Activated naive CD8-positive, alpha-beta T cell treated with anti-CD3 and anti-CD28 coated beads, Interleukin-2, amount 50 U/mL, for 16 hours (primary cell): ENCODE data around the gene TMEM260.

Experiments used
- DNase-seq: peaks from one replicate; pipeline ENCODE4 v3.0.0-alpha.2; 2020; ENCODE audit warnings: low read depth, low spot score

TMEM260 gene

DNA sequence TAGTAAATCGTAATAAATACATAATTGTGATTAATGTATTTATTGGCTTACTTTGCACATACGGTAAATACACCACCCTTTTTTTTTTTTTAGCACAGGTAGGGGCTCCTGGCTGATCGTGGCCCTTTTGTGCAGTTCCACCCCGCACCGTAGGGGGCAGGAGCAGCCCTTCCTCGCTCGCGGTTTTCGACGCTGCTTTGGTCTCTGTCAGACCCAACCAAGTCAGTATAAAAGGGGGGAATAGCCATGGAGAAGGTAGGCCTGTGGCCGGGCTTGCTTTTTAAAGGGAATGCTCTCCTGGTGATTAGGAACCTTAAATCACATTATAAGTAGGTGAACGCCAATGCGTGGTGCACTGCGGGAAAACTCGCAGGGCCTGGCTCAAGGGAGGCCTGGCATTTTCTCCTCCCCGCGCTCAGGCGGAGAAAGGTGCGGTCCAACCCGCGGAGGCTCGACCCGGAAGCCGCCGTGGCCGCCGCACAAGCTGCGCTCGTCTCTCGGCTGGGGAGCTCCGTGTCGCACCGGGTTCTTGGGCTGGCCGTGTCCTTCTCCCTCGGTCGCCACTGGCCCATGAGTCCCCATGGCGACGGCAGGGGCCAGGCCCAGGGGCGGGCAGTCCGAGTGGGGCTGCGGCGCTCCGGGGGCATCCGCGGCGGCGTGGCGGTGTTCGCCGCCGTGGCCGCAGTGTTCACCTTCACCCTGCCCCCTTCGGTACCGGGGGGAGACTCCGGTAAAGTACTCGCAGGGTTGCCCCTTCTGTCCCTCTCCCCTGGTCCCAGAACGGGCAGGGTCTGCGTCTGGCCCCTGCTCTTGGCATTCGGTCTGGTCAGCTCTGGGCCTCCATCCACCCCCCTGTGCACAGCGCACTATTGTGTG lies at the start of gene TMEM260:
TMEM260 (plus strand) TSS at position 454 of the 876 bp plus-strand sequence; CDS start at position 571, 117 bp downstream.
- peak; percentile 83 for DNase-seq

DNA sequence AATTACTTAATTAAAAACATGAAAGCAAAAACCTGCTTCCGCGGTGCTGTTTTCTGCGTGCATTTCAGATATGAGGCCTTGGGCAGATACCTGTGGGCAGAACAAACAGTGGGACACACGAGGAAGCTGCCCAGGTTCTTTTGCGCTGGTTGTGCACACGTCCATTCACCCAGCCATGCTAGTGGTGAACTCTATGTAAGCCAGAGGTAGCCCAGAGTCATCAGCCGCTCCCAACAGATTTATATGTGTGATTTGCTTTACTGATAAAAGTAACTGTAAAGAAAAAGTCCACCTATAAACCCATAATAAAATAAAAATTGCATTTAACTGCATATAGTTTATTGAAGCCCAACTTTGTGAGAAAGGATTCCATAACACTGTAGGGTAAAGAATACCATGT lies 47.1 kb upstream of the TMEM260 start:
- DNase-seq: no peak

DNA sequence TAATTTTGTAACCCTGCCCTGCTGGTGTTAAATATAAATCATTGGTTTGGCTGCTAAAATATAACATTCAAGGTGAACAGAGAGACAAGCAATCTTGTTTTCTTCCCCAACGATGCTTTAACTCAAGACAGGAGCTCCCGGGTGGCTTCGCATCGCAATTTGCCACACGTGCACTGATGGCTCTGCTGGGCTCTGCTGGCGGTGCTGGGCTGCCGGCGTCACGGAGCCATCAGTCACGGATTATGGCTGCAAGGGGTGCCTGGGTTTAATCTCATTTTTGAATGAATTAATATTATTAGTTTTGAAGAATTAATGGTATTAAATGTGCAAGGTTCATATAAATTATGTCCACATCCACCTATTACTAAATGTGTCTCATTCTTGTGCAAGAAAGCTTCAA lies 44.9 kb upstream of the TMEM260 start:
- DNase-seq: no peak

DNA sequence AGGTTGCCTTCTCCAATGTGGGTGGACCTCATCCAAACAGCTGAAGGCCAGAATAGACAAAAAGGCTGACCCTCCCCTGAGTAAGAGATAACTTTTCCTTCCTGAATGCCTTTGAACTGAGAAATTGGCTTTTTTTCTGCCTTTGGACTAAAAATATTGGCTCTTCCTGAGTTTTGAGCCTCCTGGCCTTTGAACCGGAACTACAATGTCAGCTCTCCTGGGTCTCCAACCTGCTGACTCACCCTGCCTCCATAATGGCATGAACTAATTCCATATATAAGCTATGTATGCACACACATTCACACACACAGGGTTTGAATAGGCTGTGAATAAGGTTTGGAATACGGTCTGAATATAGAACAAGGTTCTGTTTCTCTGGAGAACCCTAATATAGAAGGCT lies 39.7 kb upstream of the TMEM260 start:
- no peak for DNase-seq

DNA sequence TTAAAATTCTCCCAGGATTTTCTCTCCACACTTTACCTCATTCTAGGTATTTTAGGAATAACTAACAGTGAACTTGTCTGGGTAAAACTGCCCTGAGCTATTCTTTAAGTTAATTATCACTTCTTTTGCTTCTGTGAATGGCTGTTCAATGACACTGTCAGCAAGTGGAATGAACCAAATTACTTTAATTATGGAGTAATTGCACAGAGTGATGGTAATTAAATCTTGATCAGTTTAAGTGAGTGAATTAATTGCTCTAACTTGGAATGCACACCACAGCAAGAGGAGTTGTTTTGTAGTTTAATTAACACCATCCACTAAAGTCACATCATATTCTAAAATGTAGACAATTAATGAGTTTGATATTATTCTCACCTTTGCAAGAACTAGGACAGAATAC lies 36.2 kb upstream of the TMEM260 start:
- no peak for DNase-seq

DNA sequence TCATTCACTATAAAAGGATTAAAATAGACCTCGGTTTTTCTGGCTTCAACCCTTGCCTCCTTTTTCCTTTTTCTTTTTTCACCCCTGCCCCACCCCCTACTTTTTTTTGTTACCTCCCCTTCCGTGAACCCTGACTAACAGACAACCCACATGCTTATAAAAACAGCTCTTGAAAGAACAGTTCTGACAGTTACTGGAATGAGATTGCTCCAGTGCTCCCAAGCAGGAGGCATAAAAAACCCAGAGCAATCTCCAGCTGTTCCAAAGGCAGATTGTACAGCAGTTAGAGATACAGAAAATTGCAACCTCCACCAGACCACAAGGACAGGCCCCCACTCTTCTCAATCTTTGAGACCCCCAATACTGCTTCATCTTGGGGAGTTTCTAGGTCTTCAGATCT lies 29.9 kb upstream of the TMEM260 start:
- DNase-seq: no peak

DNA sequence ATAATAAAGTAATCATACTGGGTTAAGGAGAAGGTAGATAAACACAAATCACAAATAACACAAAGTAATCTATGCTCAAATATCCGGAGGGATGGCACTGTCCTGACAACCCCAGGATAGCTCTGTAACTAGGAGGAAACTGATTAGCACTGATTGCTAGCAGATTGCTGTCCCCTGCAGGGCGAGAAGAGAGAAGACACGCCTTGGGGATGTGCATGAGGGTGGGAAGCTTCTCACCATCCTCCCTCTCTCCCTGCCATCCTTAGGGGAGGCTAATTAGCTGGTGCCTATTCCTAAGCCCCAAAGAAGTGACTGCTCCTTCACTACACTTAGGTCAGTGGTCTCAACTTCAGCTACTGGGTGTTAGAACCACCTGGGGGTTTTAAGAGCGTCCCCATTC lies 27.0 kb upstream of the TMEM260 start:
- DNase-seq: no peak

DNA sequence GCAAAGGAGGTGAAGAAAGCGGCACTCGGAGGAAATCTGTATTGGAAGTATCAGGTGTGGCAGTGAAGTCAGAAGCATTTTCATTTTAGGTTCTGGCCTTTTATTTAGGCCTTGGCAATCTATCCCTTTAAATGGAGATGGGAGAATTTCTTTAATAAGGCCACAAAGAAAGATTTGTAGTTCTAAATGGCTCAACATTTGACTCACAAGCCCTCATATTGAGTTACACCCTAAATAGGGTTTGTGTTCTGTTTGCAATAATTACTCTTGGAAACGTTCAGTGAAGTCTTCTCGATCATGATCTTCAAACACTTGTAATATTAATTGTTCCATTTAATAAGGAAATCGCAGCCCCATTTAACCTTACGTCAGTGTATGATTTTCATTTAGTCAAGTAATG lies 25.3 kb upstream of the TMEM260 start:
- no peak for DNase-seq

DNA sequence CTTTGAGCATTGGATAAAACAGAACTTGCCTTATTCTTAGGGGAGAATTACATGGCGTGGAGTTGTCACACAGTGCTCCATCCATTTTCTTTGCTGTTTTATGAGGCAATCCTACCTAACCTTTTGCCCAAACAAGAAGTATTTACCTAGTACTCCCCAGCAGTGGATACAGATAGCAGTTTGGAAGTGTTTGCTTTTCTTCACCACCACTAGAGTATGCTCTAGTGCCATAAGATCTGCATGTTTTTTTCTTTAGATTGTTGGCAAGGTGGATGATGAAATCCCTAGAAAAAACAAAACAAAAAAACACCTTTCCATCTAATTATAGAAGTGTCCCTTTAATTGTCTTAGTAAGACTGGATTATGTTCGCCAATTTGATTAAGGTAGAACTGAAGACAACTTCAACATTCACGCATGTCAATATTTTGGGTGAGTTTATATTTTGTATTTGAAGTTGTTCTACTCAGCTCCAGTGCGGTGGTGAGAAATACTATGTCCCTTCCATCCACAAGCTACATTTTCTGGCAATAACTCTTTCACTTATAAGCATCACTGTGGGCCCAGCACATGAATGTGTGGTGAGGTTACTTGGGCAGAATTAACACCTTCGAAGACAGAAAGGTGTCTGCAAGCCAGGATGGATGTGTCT lies 23.6 kb upstream of the TMEM260 start:
- no peak for DNase-seq

DNA sequence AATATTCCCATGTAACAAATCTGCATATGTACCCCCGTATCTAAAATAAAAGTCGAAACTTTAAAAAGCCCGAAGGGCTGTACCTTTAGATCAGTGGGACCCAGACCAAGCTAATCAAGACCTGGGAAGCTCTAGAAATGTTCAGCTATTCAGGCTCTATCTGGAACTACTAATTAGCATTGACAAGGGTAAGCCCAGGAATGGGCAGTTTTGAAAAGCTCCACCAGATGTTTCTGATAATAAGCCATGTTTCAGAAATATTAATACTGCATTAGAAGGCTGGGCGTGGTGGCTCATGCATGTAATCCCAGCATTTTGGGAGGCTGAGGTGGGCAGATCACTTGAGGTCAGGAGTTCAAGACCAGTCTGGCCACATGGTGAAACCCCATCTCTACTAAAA lies 20.4 kb upstream of the TMEM260 start:
- DNase-seq: no peak

DNA sequence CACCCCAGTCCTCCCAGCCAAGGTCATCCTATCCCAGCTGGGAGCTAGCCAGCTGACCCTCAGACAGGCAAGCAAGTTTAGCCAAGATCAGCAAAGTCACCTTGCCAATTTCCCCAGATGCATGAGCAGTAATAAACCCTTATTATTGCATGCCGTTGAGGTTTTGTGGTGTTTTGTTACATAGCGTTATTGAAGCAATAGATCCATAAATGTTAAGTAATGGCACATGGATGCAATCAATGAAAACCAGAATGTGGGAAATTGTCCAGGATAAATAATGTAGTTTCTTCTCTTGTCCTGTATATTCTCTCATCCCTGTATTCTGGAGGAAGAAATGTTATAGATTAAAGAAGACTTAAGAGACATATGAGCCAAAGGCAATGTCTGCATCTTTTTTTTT lies 18.0 kb upstream of the TMEM260 start:
- no peak for DNase-seq

DNA sequence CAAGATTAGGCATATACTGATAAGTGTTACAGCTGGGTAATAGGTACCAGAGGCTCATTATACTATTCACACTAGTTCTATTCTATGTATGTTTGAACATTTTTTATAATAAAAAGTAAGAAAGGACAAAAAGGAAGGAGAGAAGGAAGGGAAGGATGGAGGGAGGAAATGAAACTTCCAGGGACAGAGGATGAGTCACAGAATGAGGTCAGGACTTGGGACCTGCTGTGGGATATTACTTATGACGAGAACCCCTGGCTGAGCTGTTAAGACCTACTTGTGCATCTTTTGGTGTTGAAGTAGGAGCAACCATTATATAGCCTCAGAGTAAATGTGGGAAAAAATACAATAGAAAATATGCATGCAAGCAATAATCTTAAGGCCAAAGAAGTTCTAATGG lies 16.7 kb upstream of the TMEM260 start:
- DNase-seq: no peak

DNA sequence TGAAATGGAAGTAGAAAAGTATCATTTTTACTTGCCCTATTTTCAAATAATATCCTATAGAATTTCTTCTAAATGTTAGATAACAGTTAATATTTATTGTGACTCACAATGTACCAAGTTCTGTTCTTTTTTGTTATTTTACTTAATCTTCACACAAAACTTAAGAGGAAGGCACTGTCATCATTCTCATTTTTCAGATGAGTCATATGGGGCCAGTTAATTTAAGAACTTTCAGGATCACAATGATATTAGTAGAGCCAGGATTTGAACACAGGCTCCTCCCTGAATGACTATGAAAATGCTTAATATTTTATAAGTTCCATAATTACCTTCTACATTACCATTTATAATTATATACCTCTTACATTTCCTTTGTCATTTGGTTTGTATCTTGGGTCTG lies 10.4 kb upstream of the TMEM260 start:
- DNase-seq: no peak

DNA sequence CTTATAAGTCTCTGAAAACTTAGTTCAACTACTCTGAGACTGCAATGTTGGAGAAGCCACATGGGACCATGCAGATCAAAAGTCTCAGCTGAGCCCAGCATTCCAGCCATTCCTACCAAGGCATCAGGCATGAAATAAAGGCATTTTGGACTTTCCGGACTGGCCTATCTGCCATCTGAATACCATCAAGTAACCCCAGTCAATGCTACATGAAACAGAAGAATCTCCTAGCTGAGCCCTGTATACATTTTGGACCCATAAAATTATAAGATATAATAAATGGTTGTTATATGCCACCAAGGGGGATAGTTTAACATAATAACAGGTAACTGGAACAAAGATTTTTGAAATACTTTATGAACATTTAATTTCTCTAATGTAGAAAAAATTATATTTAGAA lies 9.3 kb upstream of the TMEM260 start:
- DNase-seq: no peak

DNA sequence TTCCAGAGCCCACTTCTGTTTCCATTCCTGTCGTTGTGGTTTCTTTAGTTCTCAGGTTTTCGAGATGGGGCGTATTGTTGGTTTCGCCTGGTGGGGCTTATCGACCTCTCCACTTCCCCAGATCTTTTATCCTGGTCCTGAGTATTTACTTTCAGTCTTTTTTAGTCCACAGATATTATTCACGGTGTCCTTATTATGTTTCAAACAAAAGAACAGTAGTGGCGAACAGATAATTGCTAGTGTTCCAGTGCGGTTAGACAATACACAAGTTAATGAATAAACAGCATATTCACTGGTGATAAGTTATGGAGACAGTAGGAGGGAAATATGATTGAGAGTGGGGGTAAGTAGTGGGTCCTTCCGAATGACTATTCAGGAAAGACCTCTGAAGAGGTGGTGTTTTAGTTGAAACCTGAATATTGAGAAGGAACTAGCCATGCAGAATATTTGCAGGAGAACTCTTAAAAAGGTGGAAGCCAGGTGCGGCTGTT lies 668 bp downstream of the TMEM260 start:
- DNase-seq: no peak

DNA sequence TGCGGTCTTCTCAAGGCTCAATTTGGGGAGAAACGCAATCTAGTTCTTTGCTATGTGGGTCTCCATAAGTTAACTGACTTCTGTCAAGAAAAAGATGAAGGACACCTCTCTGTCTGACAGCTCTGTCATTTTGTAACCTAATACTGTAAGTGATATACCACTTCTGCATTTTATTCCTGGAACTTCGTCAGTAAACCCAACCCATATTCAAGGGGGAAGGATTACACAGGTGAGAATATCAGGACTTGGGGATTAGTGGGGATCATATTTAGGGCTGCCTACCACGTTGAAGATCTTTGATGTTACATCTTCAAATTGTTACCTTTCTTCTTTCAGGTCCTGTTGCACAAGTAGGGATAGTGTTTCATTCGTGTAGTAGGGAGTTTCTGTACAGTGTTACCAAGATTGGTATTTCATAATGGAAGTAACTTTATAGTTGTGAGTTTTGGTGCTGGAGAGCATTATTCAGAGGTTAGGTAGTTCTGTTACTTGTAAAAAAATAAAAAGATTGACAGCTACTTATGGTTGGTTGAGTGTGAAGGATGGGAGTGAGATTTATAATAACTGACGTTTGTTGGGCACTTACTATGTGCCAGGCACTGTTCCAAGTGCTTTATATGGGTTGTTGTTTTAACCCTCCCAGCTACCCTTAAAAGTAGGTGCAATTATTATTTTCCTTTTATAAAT lies 1.6 kb downstream of the TMEM260 start:
- no peak for DNase-seq

DNA sequence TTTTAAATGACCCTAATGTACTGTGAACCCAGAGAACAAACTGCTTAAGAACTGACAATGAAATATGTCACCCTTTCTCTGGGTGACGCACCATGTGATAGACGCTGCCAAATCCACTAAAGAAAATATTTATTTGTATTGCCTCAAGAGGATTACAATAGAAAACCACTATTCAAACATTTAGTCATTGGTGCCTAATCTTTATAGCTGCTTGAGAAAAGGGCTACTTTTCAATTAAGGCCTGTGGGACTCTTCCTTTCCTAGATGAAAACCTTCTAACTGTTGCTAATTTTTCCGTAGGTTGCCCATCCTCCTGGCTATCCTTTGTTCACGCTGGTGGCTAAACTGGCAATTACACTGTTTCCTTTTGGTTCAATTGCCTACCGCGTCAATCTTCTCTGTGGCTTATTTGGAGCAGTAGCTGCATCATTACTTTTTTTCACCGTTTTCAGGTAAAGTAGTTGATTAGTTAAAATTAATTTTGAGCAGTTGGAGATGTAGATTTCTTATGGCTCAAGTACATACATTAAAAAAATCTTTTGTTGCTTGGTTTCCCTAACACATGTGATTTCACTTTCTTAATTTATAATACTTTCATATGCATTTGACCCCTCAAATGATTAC lies 6.0 kb downstream of the TMEM260 start:
- DNase-seq: no peak

DNA sequence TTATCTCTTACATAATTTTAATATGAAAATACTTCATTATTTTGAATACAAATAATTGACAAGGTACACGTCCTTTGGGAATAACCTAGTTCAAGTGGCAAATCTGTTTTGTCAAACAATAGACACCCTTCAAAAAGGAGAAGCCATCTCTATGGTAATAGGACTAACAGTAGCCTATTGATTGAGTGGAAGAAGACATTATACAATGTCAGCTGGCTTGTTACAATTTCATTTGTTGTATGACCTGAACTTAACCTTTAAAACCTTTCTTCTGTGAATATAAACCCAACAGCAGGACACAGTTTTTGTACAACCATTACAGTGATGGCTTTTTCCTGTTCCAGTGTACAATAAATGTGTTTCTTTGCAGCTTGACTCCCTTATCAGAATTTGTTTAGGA lies 8.1 kb downstream of the TMEM260 start:
- no peak for DNase-seq

DNA sequence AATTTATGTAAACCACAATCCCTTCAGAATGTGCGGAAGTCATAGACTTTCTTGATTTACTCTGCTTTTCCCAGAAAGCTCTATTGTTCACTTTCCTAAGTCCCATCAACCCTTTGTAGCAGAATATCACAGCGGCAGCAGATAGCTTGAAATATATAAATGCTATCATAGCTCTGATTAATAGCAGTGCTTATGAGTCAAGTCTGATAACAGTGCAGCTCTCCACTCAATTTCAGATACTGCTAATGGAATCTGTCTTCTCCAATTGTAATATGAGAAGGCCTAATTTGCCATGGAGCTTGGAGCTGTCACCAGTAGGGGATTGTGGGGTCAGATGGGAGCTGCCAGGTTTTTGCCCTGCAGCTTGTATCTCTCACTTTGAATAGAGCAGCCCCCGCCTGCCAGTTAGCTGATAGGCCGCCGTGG lies 10.9 kb downstream of the TMEM260 start:
- DNase-seq: no peak

DNA sequence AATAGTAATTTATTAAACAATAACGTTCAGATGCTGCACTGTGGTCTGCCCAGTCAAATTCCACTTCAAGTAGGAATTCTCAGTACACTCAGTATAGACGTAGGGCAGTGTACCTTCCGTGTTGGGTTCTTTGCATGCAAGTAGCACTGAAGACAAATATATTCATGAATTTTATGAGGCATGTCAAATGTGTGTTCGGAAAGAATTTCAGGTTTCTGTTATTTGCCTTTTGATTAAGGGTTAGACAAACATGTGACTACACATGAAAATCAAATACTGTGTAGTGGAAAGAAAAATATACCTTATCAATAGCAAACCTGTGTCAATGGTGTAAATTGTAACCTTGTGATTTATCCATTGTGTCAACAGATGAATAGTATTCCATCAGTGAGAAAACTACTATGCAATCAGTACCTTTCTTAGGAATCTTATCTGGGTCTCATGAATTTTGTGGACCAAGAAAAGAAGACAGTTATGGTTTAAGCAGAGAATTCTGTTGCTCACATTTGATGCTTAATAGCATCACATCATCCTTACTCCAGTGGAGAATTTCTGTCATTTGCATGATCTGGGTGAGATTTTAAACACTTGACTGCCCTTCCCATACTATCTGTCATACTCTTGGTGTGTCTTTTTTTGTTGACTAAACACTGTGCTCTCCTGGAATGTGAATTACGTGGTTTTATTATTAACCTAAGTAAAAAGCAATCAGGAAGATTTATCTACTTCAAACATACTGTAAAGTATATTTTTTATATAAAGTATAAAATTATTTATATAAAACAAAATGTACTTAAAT lies 13.3 kb downstream of the TMEM260 start:
- DNase-seq: no peak

DNA sequence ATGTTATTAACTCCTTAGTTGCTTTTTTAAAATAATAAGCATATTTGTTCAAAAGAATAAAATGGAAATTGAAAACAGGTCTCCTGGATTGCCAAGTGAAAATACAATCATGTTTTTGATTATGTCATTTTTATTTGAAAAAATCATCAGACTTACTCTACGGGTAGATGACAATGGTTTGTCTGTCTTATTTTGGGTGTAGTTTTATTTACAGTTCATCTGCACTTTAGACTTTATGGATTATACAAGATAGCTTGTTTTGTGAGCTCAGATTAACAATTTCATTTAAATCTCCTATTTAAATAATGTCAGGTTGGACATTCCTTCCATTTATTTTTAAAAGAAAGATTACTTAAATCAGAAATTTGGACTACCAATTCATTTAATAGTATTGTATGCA lies 14.8 kb downstream of the TMEM260 start:
- DNase-seq: no peak
